ENCODE results near the gene TMEM271. TPM values are rescaled to one million over a fixed set of nuclear protein-coding genes. Genes with fewer than 3 reads are reported as not detected.

The TMEM271 gene
- total RNA-seq, 2 experiments from 2014 or later: not detected

- H3K9me3 ChIP-seq (ENCODE audit: control insufficient read depth in 1 of 2, insufficient read depth in 1 of 2, low read length in 2 of 2): peaks cover 0 to 34% of the 10 kb centered on the region in 2 experiments
- intact Hi-C loops (cut with DNase I, micrococcal nuclease): no loop called here
- ChIA-PET CTCF (no interaction called here), POLR2A (no interaction called here)
- Mint-ChIP-seq H3K27me3 (peaks cover 5% of the 10 kb centered on the region), H3K36me3 (ENCODE audit: low read depth) (peaks cover 21% of the 10 kb centered on the region), H3K9me3 (peaks cover 11% of the 10 kb centered on the region), H3K4me1 (ENCODE audit: low read depth) (no peaks in the 10 kb centered on the region), H3K4me3 (no peak overlapping the region), H3K27ac (no peak overlapping the region)
- peaks cover 0 to 3% of the 10 kb centered on the region in 2 experiments for H3K27me3 ChIP-seq (ENCODE audit: control insufficient read depth in 1 of 2, insufficient read depth in 2 of 2, low read length in 2 of 2)
- no peak overlapping the region for H3K4me3 ChIP-seq (ENCODE audit: low read length)
- H3K27ac ChIP-seq (ENCODE audit: low read depth in 1 of 2, low read length in 2 of 2): no peak overlapping the region
- no peaks in the 10 kb centered on the region for H3K4me1 ChIP-seq (ENCODE audit: insufficient read depth, low read length)
- H3K36me3 ChIP-seq (ENCODE audit: insufficient read depth, low read length): peaks cover 18% of the 10 kb centered on the region
- DNase-seq: no peak
- ATAC-seq (ENCODE audit: poor library complexity): no peak
- no peak for TF ChIP-seq CTCF (IDR thresholded peaks at IDR 0.05)
Observed at GRCh38 chr4:541271-541670, 34.8 kb downstream of the TMEM271 start.

GRCh38 chr4:538542-539142 is 37.5 kb downstream of the TMEM271 start:
- ChIA-PET CTCF (no interaction called here), POLR2A (no interaction called here)
- peaks cover 4% of the 10 kb centered on the region for H3K9me3 Mint-ChIP-seq
- H3K9me3 ChIP-seq (ENCODE audit: control insufficient read depth in 1 of 2, insufficient read depth in 1 of 2, low read length in 2 of 2): peaks cover 0 to 47% of the 10 kb centered on the region in 2 experiments
- peaks cover 41% of the 10 kb centered on the region for H3K36me3 ChIP-seq (ENCODE audit: insufficient read depth, low read length)
- intact Hi-C loops (cut with DNase I, micrococcal nuclease): no loop called here
- no peak overlapping the region for H3K27ac Mint-ChIP-seq
- DNase-seq: no peak
- H3K4me1 ChIP-seq (ENCODE audit: insufficient read depth, low read length): no peaks in the 10 kb centered on the region
- ATAC-seq (ENCODE audit: poor library complexity): no peak
- no peak overlapping the region for H3K27ac ChIP-seq (ENCODE audit: low read depth in 1 of 2, low read length in 2 of 2)
- TF ChIP-seq CTCF (IDR thresholded peaks at IDR 0.05): no peak
- H3K4me3 ChIP-seq (ENCODE audit: low read length): no peak overlapping the region
- peaks cover 41% of the 10 kb centered on the region for H3K36me3 Mint-ChIP-seq (ENCODE audit: low read depth)
- no peaks in the 10 kb centered on the region for H3K4me1 Mint-ChIP-seq (ENCODE audit: low read depth)
- H3K4me3 Mint-ChIP-seq: no peak overlapping the region
- H3K27me3 ChIP-seq (ENCODE audit: control insufficient read depth in 1 of 2, insufficient read depth in 2 of 2, low read length in 2 of 2): no peaks in the 10 kb centered on the region
- H3K27me3 Mint-ChIP-seq: no peaks in the 10 kb centered on the region

- no peak for TF ChIP-seq CTCF (IDR thresholded peaks at IDR 0.05)
Observed at GRCh38 chr4:537436-538264, 38.4 kb downstream of the TMEM271 start.

More at GRCh38 chr4:537436-538264, 38.4 kb downstream of the TMEM271 start:
- Mint-ChIP-seq H3K9me3 (no peaks in the 10 kb centered on the region), H3K27ac (no peak overlapping the region), H3K27me3 (no peaks in the 10 kb centered on the region), H3K4me3 (no peak overlapping the region), H3K36me3 (ENCODE audit: low read depth) (peaks cover 46% of the 10 kb centered on the region), H3K4me1 (ENCODE audit: low read depth) (no peaks in the 10 kb centered on the region)
- no peaks in the 10 kb centered on the region for H3K27me3 ChIP-seq (ENCODE audit: control insufficient read depth in 1 of 2, insufficient read depth in 2 of 2, low read length in 2 of 2)
- no peak overlapping the region for H3K4me3 ChIP-seq (ENCODE audit: low read length)
- peaks cover 0 to 56% of the 10 kb centered on the region in 2 experiments for H3K9me3 ChIP-seq (ENCODE audit: control insufficient read depth in 1 of 2, insufficient read depth in 1 of 2, low read length in 2 of 2)
- H3K36me3 ChIP-seq (ENCODE audit: insufficient read depth, low read length): peaks cover 48% of the 10 kb centered on the region
- H3K4me1 ChIP-seq (ENCODE audit: insufficient read depth, low read length): no peaks in the 10 kb centered on the region
- no peak for ATAC-seq (ENCODE audit: poor library complexity)
- no peak overlapping the region for H3K27ac ChIP-seq (ENCODE audit: low read depth in 1 of 2, low read length in 2 of 2)
- ChIA-PET CTCF (no interaction called here), POLR2A (no interaction called here)
- intact Hi-C loops (cut with DNase I, micrococcal nuclease): no loop called here
- no peak for DNase-seq

Measured in CD4-positive, alpha-beta T cell (primary cell).